ENCODE data around the gene PRICKLE1. TPM values are rescaled to one million over a fixed set of nuclear protein-coding genes. Genes with fewer than 3 reads are reported as not detected.

The PRICKLE1 gene
- total and polyA plus RNA-seq, 2 donors (not counting 3 experiments of a cell fraction or from before 2014, with no cell fraction given) = 34.3 to 86.0 TPM

- TF ChIP-seq MAX (IDR thresholded peaks at IDR 0.05; ENCODE audit: insufficient read depth, insufficient read length) (no peak), MYC (IDR thresholded peaks at IDR 0.05; ENCODE audit: low read depth, low read length) (no peak), FOS (IDR thresholded peaks at IDR 0.05; ENCODE audit: borderline replicate concordance, insufficient read depth, low read length) (no peak)
- peaks cover 61% of the 10 kb centered on the region for H3K4me1 ChIP-seq (ENCODE audit: control insufficient read depth, extremely low read depth, insufficient read depth, low read length)
- BruUV-seq (replicated peaks) = no TSS peak
- intact Hi-C loops (cut with micrococcal nuclease) = no loop called here
- peaks cover 10% of the 10 kb centered on the region for H4K20me1 ChIP-seq (replicated peaks; ENCODE audit: control insufficient read depth, extremely low read depth, insufficient read depth, low read length)
- H3K36me3 ChIP-seq (ENCODE audit: control insufficient read depth in 2 of 2, extremely low read depth in 1 of 2, insufficient read depth in 2 of 2, low read length in 2 of 2) = peaks cover 10 to 35% of the 10 kb centered on the region in 2 experiments
- no peak overlapping the region for H3K4me2 ChIP-seq (ENCODE audit: insufficient read depth, low read length)
- DNase-seq (ENCODE audit: low read depth, low spot score) (no peak), FAIRE-seq (no peak)
- dilution Hi-C loops (cut with MboI; ENCODE audit: extremely low pct_ligation_motif_present, low sequenced_read_pairs) = no loop called here
- H3K9me3 ChIP-seq (replicated peaks; ENCODE audit: control insufficient read depth, insufficient read depth, low read length) = no peaks in the 10 kb centered on the region
- no peaks in the 10 kb centered on the region for H3K9me1 ChIP-seq (replicated peaks; ENCODE audit: control insufficient read depth, extremely low read depth, insufficient read depth, low read length)
- H3K27ac ChIP-seq (ENCODE audit: insufficient read depth, low read depth, low read length) = peak overlapping the region; percentile 52
- POLR2A ChIA-PET = no interaction called here
- no peak overlapping the region for H2AFZ ChIP-seq (ENCODE audit: low read depth, low read length)
- H3K4me3 ChIP-seq (replicated peaks in 1 of 3; ENCODE audit: insufficient read depth in 1 of 3, low read depth in 1 of 3, low read length in 3 of 3) = no peak overlapping the region
- H3K79me2 ChIP-seq (ENCODE audit: control insufficient read depth, insufficient read depth, low read length) = peaks cover 64% of the 10 kb centered on the region
- H3K9ac ChIP-seq (replicated peaks; ENCODE audit: extremely low read depth, insufficient read depth, low read length) = no peak overlapping the region
- H3K27me3 ChIP-seq (ENCODE audit: control insufficient read depth in 2 of 2, insufficient read depth in 2 of 2, low read length in 2 of 2) = no peaks in the 10 kb centered on the region
- CTCF ChIA-PET = interaction anchor here (1.4 to 1.8 kb wide), 2 partner anchors 10 kb away, joined by 3 to 11 read pairs; no protein-coding TSS in a partner anchor
Observed at GRCh38 chr12:42472376-42472775, 117.2 kb downstream of the PRICKLE1 start.

- no peak for FAIRE-seq
- CTCF ChIA-PET = interaction anchor here (0.7 to 4.7 kb wide), 12 partner anchors 9 to 869 kb away, joined by 3 to 20 read pairs (median 5); no protein-coding TSS in a partner anchor
- intact Hi-C loops (cut with micrococcal nuclease) = no loop called here
Observed at GRCh38 chr12:42469355-42470175, 120.0 kb downstream of the PRICKLE1 start.

More at GRCh38 chr12:42469355-42470175, 120.0 kb downstream of the PRICKLE1 start:
- Histone ChIP-seq H3K36me3 (ENCODE audit: control insufficient read depth in 2 of 2, extremely low read depth in 1 of 2, insufficient read depth in 2 of 2, low read length in 2 of 2) (peaks cover 22 to 55% of the 10 kb centered on the region in 2 experiments), H2AFZ (ENCODE audit: low read depth, low read length) (no peak overlapping the region), H3K4me3 (replicated peaks in 1 of 3; ENCODE audit: insufficient read depth in 1 of 3, low read depth in 1 of 3, low read length in 3 of 3) (no peak overlapping the region), H3K79me2 (ENCODE audit: control insufficient read depth, insufficient read depth, low read length) (peaks cover 54% of the 10 kb centered on the region), H3K4me2 (ENCODE audit: insufficient read depth, low read length) (peak overlapping the region; percentile 4), H3K27ac (ENCODE audit: insufficient read depth, low read depth, low read length) (no peak overlapping the region), H3K4me1 (ENCODE audit: control insufficient read depth, extremely low read depth, insufficient read depth, low read length) (peaks cover 50% of the 10 kb centered on the region), H3K9me1 (replicated peaks; ENCODE audit: control insufficient read depth, extremely low read depth, insufficient read depth, low read length) (no peaks in the 10 kb centered on the region), H3K9me3 (replicated peaks; ENCODE audit: control insufficient read depth, insufficient read depth, low read length) (no peaks in the 10 kb centered on the region), H4K20me1 (replicated peaks; ENCODE audit: control insufficient read depth, extremely low read depth, insufficient read depth, low read length) (peaks cover 8% of the 10 kb centered on the region), H3K9ac (replicated peaks; ENCODE audit: extremely low read depth, insufficient read depth, low read length) (no peak overlapping the region), H3K27me3 (ENCODE audit: control insufficient read depth in 2 of 2, insufficient read depth in 2 of 2, low read length in 2 of 2) (no peaks in the 10 kb centered on the region)
- no TSS peak for BruUV-seq (replicated peaks)
- TF ChIP-seq MYC (IDR thresholded peaks at IDR 0.05; ENCODE audit: low read depth, low read length) (no peak), POLR2A (IDR thresholded peaks at IDR 0.05; ENCODE audit: low read depth, low read length) (no peak), EZH2 (IDR thresholded peaks at IDR 0.05; ENCODE audit: borderline replicate concordance, low read depth, low read length, severe bottlenecking) (no peak), FOS (IDR thresholded peaks at IDR 0.05; ENCODE audit: borderline replicate concordance, insufficient read depth, low read length) (no peak), GATA2 (IDR thresholded peaks at IDR 0.05; ENCODE audit: insufficient read depth, insufficient read length, low read depth, low read length) (no peak), MAX (IDR thresholded peaks at IDR 0.05; ENCODE audit: insufficient read depth, insufficient read length) (no peak), JUN (IDR thresholded peaks at IDR 0.05; ENCODE audit: borderline replicate concordance, insufficient read depth, insufficient read length, low read depth) (no peak), POLR2AphosphoS5 (IDR thresholded peaks at IDR 0.05; ENCODE audit: insufficient read depth, low read depth, low read length) (no peak)
- DNase-seq (ENCODE audit: low read depth, low spot score) = no peak
- POLR2A ChIA-PET = no interaction called here
- dilution Hi-C loops (cut with MboI; ENCODE audit: extremely low pct_ligation_motif_present, low sequenced_read_pairs) = no loop called here

All from endothelial cell of umbilical vein (primary cell).